ENCODE results near the gene BUB1.
"Not testable (repeated sequence)": the region's sequence is repeated elsewhere in the genome, so short reads cannot be mapped to it uniquely, and the experiment has no call there.

Gene BUB1

DNA sequence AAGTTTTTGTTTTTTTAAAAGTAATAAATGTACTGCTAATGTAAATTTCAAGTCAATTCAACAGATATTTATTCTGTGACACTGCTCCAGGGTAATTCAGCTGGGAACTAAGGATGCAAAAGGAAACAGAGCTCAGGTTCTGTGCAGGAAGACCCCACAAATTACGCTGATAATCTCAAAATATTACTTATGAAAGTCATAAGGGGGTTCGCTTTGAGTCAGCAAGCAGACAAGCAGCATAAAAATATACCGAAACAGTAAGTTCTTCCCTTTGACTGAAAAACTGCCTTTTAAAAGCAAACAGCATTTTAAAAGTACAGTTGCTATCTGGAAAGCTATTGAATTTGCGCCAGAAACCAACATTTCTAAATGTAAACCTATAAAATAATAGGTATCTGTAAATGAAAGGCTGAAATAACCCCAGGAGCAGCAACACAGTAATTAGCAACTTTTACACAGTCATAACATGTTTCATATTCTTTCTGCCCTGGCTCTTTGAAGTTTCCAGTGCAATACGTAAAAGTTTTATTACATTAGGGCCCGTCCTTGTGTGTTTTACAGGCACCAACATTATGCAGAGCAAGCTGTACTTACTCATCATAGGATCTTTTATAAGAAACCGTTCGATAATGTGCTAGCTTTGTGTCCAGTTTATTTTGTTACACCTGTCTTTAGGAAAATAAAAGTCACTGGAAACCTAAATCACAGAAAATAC lies 68.9 kb downstream of the BUB1 start:
- not testable (repeated sequence) for FAIRE-seq; DNase-seq (ENCODE audit: insufficient read length, low spot score)

DNA sequence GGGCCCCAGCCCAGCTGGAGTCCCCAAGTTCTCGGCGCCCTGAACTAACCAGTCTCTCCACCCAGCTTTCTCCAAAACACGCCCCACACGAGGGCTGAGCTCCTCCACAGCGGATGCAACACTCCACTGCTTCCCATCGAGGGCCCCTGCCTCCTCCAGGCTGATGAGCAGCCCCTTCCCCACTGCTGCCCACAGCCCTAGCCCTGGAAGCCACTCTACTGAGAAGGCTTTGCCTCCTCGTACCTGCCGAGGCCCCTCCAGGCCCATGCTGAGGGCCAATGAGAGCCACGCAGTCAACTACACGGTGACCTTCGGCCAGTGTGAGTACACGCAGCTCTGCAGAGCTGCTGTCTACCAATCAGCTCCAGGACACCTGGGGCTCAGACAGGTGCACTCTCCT lies 72.8 kb downstream of the BUB1 start:
- DNase-seq (ENCODE audit: insufficient read length, low spot score); FAIRE-seq: not testable (repeated sequence)

DNA sequence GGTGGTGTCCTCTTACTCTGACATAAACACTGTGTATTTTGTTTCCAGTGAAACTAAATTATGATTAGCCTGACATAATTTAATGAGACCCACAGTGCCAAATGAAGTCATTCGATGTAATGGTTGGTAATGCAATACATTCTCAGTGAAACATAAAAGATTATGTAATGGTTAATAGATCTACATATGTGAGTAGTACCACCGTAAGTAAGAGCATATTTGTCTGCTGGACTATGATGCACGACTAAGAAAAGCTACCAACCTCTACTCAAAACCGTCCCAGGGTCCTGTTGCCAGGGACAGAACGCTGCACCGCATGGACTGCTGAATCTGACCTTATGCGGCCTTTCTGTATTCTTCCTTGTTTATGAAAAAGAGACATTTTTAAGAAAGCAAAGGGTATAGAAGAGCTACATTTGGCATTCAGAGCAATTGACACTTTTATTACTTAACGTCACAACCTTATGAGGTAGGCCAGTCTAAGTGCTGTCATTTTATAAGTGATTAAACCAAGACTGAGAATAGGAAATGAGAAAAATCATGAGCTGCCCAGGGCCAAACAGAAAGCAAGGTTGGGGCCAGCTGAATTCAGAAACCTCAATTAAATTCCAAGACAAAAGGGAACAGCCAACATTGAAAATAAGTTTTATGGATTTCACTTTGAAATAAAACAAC lies 73.8 kb downstream of the BUB1 start:
- not testable (repeated sequence) for FAIRE-seq; DNase-seq (ENCODE audit: insufficient read length, low spot score)

DNA sequence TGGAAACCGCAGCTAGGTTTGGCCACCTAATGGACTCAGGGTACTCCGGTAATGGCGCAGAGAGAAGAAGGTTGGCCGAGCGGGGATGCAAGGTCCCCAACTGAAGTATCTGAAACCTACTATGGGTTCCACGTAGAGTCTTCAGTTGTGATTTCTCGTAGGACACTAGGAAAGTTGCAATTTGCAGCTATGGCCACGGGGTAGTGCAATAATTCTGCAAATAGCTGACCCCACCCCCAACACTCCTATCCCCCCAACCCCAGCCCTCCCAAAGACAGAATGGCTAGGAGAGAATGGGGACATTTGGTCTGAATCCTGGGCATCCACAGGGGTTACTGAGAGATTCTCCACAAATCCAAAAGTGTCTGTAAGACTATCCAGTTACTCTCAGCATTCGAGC lies 75.7 kb downstream of the BUB1 start:
- not testable (repeated sequence) for DNase-seq (ENCODE audit: insufficient read length, low spot score); FAIRE-seq

DNA sequence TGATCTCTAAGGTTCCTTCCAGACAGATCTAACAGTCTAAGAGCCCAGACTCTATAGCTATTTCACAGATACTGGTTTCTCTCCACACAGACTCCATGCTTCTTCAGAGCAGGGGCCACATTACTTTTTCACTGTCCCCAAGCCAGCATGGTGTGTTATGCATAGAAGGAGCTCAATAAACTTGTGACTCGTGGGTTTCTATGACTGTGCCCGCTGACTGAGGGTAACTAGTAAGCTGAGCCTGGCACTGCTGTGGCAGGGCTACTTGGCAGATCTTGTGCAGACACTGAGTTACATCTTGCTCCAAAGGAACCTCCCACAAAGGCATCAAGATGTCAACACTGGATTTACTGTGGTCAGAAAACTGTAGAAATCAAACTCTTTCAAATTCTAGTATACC lies 85.9 kb downstream of the BUB1 start:
- not testable (repeated sequence) for FAIRE-seq; DNase-seq (ENCODE audit: insufficient read length, low spot score)

DNA sequence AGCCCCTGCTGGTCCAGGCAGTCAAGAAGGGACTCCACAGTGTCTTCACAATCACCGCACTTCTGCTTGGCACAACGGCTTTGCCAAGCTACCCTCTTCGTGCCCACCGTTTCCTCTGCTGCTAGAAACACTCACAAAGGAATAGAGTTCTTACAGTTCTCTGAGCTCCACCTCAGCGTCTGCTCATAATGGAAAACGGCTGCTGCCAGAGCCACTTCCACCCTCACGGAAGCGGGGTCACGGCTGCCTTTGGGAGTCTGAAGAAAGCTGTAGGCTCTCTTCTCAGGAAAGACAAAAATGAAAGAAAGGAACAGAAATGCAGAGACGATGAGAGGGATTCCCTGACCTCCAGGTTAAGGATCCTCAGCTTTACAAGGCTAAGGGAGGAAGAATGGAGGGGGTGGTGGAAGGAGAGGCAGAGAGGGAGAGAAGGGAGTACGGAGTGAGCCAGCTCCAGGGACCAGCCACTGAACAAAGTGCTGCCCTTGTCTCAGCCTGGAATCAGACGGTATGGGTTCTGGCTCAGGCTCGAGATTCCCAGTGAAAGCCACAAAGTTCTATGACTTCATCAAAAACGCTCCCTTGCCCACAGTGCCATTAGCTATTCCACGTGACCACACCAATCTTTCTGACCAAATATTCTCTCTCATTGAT lies 88.1 kb downstream of the BUB1 start:
- FAIRE-seq; DNase-seq (ENCODE audit: insufficient read length, low spot score): not testable (repeated sequence)

DNA sequence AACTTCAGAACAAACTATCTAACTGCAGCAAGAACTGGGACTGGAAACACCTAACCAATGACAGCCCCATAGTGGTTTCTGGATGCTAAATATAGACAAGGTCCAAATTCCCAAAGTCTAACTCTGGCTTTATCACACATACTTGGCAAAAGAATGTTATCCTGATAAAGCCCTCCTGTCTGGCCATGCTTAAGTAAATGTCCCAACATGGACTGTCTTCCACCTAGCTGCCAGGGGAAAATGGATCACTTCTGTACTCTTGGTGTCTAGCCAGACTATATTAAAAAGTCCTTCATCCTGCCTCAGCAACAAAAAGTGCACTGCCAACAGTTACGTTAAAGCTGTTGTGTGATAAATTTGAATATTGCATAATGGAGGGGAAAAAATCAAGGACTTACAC lies 89.3 kb downstream of the BUB1 start:
- not testable (repeated sequence) for DNase-seq (ENCODE audit: insufficient read length, low spot score); FAIRE-seq

All from H54 (cell line).